Umbilical cord (tissue), 2 donors: ENCODE data around the gene NKX6-1. TPM values are rescaled to one million over a fixed set of nuclear protein-coding genes. Genes with fewer than 3 reads are reported as not detected.

Experiments
- DNase-seq: peaks from one replicate; pipeline ENCODE4 v3.0.0-alpha.2; 2015; ENCODE audit warnings: low spot score
- total RNA-seq: library from RNA; depleted of rRNA; stranded (reverse); fragments of >200 nt; gene quantifications from one replicate; pipeline ENCODE4 v1.2.3, GENCODE V29; 2014; ENCODE audit warnings: low replicate concordance; ENCODE audit not compliant: insufficient read depth

Gene NKX6-1
- total RNA-seq, 1 donor from 2014 or later = 1.7 TPM

DNA sequence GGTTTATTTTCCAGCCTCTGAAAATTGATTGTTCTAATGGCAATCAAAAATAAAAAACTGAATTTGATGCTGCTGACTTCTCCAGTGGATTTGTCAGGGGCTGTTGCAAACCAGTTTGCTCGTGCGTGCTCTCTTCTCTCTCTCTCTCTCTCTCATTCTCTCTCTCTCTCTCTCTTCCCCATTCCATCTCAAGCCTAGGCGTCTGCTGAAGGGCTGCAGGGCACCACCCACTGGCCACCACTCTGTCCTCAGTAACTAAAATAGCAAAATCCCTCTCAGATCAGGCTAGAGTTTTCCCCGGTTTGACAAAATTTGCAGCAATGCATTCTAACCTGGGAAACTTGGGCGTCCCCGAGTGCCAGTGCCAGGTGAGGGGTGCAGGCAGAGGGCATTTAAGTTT lies 19.4 kb downstream of the NKX6-1 start:
- DNase-seq = no peak

DNA sequence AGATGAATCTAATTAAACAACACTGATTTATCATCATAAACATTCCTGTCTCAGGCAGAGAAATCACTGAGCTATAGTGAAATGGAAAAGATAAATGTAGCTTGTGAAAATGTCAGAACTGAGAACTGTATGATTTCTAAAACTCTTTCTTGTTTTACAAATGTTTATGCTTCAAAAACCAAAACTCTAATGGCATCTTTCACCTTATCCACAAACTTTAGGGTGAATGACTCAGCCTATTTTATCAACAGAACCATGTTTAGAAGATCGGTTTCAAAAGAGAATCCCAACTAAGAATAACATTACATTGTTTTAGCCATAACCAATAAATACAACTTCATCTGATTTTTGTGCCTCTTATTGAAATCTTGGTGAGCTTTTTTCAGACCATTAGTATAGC lies 21.4 kb downstream of the NKX6-1 start:
- no peak for DNase-seq

DNA sequence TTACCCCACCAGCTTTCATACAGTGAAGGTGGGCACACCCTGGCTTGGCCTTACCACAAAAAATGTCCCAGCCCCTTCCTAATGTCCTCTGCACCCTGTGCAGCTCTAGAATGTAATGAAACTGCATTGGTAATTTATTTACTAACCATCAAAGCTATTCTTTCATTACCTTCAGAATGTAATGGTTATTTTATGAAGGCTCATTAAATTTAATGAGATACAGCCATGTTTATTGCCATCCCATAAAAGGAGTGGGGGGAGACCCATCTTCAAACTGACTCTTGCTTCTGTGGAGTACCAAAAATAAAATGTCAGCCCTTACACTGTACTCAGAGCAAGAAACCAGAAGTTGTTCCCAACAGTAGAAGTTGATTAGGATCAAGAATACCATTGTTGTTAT lies 25.0 kb downstream of the NKX6-1 start:
- DNase-seq = no peak

DNA sequence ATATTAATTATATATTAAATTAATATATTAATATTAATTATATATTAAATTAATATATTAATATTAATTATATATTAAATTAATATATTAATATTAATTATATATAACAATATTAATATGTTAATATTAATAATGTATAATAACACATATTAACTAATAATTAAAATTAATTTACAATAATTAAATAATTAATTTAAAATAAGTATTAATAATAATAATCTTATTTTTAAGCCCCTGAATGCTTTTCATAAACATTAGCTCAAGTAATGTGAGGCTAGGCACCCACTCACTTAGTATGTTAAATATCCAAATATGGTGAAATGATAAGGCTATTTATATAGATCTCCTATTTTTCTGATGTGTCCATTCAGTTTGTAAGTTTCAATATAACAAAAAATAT lies 26.9 kb downstream of the NKX6-1 start:
- no peak for DNase-seq

DNA sequence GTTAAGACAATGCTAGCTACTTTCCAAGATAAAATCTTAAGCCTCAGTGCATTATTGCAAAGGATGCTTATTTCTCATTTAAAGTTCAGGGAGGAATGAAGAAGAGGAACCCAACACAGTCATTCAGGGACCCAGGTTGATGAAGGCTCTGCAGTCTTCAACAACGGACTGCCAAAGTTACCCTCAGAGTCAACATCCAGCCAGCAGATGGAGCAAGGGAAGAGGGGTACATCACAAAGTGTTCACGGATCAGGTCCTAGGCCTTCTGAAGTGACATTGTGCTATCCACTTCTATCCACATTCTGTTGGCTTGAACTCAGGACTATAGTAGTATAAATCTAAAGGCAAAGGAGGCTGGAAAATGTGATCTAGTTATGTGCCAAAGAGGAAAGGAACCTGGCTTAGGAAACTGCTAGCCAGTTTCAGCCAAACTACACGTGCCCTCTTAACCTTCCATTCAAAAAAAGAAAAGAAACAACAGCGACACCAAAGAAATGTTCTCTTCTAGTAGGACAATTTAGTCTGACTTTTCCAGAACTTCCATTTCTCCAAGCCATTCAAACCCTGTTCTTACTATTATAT lies 28.8 kb downstream of the NKX6-1 start:
- no peak for DNase-seq

DNA sequence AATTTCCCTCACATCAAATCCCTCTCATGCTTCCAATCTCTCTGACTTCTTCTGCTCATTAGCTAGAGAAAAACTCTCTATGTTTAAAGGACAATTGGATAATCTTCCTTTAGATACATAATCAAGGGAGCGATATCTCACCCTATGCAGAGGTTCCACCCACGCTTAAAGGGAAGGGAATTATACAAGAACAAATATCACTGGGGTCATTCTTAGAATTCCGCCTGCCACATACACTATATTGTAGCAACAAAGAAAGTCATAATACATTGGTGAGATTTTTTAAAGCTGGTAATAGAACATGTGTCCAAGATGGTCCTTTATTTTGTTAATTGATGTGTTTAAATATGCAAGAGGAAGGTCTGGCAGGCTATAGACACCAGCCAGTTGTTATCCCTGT lies 31.5 kb downstream of the NKX6-1 start:
- no peak for DNase-seq

DNA sequence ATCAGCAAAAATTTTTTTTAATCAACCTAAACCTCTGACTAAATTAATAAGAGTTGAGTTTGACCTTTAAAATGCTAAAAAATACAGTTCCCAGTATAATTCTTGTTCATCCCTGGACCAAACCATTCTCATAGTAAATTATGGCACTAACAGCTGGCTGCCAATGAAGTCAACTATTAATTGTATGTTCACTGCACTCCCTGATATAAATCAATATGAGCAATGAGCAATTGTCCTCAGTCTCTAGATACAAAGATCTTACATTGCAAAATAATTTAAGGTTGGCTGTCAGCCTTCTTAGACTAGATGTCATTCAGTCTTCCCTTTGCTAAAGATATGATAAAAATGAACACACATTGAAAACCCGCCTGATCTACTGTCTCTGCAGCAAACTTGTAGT lies 39.3 kb downstream of the NKX6-1 start:
- no peak for DNase-seq

DNA sequence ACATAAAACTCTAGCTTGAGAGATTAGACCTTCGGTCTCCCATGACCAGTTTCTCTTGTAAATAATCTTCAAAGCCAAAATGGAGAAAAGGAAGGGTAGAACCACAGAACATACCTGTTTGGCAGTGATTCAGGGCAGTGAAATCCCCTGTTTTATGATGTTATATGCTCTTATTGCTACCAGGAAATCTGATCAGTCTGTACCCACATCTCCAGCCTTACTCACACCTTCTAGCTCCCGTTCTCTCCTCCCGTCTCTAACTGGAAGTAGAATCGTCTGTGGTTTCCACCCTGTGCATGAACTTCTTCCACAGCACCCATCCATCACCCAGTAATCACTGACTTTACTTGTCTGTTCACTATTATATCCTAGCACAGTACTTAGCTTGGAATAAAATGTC lies 42.9 kb downstream of the NKX6-1 start:
- no peak for DNase-seq

DNA sequence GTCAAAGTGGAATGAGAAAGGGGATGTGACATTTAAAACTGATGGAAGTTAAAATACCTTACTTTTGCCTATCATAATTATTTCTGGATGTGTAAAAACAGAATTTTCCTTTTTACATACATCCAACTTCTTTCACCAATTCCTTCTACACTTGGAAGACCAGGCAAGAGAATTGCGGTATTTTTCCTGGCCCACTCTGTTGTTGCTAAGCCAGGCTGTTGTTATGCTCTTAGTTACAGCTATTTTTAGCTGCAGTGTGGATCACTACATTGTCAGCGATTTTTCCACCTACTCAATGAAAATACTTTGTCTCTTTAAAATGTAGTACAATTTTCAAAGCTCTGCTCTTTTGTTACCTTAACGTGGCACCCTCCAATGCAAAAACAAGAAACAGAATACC lies 43.4 kb downstream of the NKX6-1 start:
- DNase-seq = no peak

DNA sequence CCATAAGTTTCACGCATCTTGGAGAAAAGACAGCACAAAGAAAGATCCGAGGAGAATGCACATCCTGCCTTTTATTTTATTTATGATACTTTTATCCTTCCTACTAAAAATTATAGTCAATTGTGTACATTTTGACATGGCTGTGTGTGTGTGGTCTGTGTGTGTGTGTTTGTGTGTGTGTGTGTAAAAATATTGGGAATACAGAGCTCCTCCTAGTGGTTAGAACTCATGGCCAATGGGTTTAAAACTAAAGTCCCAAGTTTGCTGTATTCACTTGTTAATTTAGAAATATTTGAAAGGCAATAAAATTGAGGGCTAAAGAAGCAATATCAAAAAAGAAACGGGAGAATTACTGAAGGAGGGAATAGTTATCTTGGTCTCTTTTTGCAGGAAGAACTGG lies 47.5 kb downstream of the NKX6-1 start:
- no peak for DNase-seq

DNA sequence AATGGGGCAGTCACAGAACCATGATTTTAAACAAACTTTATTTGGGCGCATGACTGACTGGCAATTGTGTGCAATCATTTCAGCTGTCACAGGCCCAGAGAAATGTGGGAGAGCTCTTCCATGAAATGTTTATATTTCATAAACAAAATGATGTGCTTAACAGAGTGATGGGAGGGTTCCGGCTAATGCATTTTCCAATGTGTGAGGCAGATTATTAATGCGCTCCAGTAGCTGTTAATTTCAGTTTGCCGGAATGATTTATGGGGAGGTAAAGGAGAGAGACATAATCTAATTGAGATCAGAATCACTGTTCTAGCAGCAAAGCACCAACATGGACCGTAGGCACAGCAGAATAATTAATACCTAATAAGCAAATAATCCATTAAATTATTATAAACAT lies 55.6 kb downstream of the NKX6-1 start:
- DNase-seq = no peak

DNA sequence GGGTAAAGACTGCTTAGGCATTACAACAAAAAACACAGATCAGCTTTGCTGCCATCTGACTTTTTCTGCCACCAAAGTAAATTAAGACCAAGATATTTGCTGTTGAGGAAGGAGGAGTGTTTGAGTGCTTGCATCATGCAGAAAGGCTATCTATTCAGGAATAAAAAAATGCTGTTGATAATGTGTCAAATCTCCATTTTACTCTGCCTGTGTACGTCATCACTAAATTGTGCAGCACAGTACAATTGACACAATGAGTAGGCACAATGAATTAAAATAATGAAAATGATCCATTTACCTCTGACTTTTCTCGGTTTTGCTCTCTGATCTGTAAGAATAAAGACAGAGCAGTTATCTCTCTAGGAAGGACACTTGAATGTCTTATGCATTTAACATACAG lies 56.3 kb downstream of the NKX6-1 start:
- DNase-seq = no peak

Other genes starting within 250 kb of the NKX6-1 start
- gene CDS1, start 83.8 kb upstream of the NKX6-1 start, total RNA-seq = 1.7 TPM